Measurements from ENCODE around the gene DBNDD2.

DNA sequence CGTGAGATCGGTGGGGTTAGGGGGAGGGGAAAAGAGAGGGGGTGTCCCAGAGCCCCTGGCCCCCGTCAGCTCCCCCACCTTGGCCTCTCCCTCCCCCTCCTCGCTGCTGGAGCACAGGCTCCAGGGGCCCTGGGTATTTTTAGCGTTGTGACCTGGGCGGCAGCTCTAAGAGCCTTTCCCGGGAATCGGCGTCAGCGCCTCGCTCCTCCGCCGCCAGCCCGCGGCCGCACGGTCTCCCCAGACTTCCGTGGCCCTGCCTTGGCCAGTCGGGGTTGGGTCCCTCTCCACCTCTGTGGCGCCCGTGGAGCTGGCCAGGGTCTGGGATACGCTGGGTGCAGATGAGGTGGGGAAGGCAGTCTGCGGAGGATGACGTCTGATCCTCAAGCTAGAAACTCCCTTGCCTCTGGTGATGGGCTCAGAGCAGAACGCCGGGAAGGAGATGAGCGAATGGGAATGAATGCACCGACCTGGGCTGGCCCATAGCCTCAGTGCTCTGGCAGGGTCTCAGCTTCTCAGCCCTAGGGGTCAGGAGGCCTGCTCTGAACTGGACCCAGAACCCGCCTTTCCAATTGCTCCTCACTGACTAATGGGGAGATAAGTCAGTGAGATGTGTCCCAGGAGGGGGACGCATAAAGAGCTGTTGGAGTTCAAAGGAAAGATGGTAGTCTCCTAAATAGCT, 883 bp upstream of the DBNDD2 start:
- no peak for TF ChIP-seq EP300 (IDR thresholded peaks at IDR 0.05)
- TF ChIP-seq, protein P1, sequence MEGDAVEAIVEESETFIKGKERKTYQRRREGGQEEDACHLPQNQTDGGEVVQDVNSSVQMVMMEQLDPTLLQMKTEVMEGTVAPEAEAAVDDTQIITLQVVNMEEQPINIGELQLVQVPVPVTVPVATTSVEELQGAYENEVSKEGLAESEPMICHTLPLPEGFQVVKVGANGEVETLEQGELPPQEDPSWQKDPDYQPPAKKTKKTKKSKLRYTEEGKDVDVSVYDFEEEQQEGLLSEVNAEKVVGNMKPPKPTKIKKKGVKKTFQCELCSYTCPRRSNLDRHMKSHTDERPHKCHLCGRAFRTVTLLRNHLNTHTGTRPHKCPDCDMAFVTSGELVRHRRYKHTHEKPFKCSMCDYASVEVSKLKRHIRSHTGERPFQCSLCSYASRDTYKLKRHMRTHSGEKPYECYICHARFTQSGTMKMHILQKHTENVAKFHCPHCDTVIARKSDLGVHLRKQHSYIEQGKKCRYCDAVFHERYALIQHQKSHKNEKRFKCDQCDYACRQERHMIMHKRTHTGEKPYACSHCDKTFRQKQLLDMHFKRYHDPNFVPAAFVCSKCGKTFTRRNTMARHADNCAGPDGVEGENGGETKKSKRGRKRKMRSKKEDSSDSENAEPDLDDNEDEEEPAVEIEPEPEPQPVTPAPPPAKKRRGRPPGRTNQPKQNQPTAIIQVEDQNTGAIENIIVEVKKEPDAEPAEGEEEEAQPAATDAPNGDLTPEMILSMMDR (IDR thresholded peaks at IDR 0.05), result no peak
